ENCODE results near the gene CCDC117. TPM values are rescaled to one million over a fixed set of nuclear protein-coding genes. Genes with fewer than 3 reads are reported as not detected.

CCDC117 gene
- polyA plus RNA-seq, 1 donor from 2014 or later, result 23.1 TPM

GRCh38 chr22:28808716-28809355 is 36.3 kb downstream of the CCDC117 start:
- Histone ChIP-seq H3K4me3 (ENCODE audit: low read length) (no peak overlapping the region), H3K79me2 (replicated peaks; ENCODE audit: insufficient read depth, low read length) (no peaks in the 10 kb centered on the region), H3K9me2 (ENCODE audit: insufficient read depth, low read length) (no peaks in the 10 kb centered on the region), H3K9me3 (ENCODE audit: low read length) (no peaks in the 10 kb centered on the region), H3K36me3 (ENCODE audit: insufficient read depth, low read length) (no peaks in the 10 kb centered on the region), H3K9ac (ENCODE audit: low read length) (no peak overlapping the region), H2AFZ (ENCODE audit: low read depth, low read length) (no peak overlapping the region), H3K27ac (ENCODE audit: low read length) (no peak overlapping the region), H3F3A (ENCODE audit: insufficient read depth, low read length, poor library complexity, severe bottlenecking) (no peaks in the 10 kb centered on the region), H3K4me2 (ENCODE audit: low read length) (no peak overlapping the region), H3K27me3 (ENCODE audit: insufficient read depth, low read depth, low read length) (no peaks in the 10 kb centered on the region), H4K20me1 (ENCODE audit: insufficient read depth) (no peaks in the 10 kb centered on the region)
- TF ChIP-seq POLR2AphosphoS5 (IDR thresholded peaks at IDR 0.05) (no peak), MXI1 (conservative IDR thresholded peaks at IDR 0.05; ENCODE audit: poor library complexity, severe bottlenecking) (no peak), SMC3 (conservative IDR thresholded peaks at IDR 0.05; ENCODE audit: poor library complexity) (no peak), EP300 (conservative IDR thresholded peaks at IDR 0.05; ENCODE audit: poor library complexity, severe bottlenecking) (no peak)

DNA sequence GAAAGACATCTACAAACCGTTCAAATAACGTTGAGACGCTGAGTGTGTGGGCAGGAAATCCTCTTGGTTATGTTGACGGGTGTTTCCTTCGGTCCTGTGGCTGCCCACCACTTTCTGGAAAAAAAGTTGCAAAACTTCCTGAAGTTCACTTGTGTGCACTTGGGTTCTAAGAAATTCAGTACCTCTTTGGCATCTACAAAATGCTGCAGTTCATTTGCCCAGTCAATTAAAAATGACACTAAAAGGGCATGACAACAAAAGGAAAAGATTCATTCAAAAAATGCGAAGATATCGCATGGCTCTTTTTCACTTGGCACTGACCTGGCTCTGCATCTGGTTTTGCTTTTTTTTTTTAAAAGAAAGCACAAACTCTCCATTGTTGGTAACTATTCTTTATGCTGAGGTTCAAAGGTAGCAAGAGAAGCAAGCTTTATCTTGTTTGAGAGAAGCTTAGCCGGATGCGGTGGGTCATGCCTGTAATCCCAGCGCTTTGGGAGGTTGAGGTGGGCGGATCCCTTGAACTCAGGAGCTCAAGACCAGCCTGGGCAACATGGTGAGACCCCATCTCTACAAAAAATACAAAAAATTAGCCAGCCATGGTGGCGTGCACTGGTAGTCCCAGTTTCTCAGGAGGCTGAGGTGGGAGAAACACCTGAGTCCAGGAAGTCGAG is 38.5 kb downstream of the CCDC117 start:
- Histone ChIP-seq H3K9me3 (ENCODE audit: low read length) (no peaks in the 10 kb centered on the region), H3K4me3 (ENCODE audit: low read length) (no peak overlapping the region), H3K9ac (ENCODE audit: low read length) (no peak overlapping the region), H3K79me2 (replicated peaks; ENCODE audit: insufficient read depth, low read length) (no peaks in the 10 kb centered on the region), H4K20me1 (ENCODE audit: insufficient read depth) (no peaks in the 10 kb centered on the region), H3F3A (ENCODE audit: insufficient read depth, low read length, poor library complexity, severe bottlenecking) (no peaks in the 10 kb centered on the region), H2AFZ (ENCODE audit: low read depth, low read length) (no peak overlapping the region), H3K4me2 (ENCODE audit: low read length) (no peak overlapping the region), H3K9me2 (ENCODE audit: insufficient read depth, low read length) (no peaks in the 10 kb centered on the region), H3K36me3 (ENCODE audit: insufficient read depth, low read length) (no peaks in the 10 kb centered on the region), H3K27me3 (ENCODE audit: insufficient read depth, low read depth, low read length) (no peaks in the 10 kb centered on the region), H3K27ac (ENCODE audit: low read length) (no peak overlapping the region)
- no peak for TF ChIP-seq EP300 (conservative IDR thresholded peaks at IDR 0.05; ENCODE audit: poor library complexity, severe bottlenecking)
- no peak for TF ChIP-seq EZH2 (IDR thresholded peaks at IDR 0.05; ENCODE audit: borderline replicate concordance, insufficient read depth, low read length, poor library complexity, severe bottlenecking)
- no peak for TF ChIP-seq REST (IDR thresholded peaks at IDR 0.05; ENCODE audit: borderline replicate concordance)
- TF ChIP-seq MXI1 (conservative IDR thresholded peaks at IDR 0.05; ENCODE audit: poor library complexity, severe bottlenecking), result no peak
- no peak for TF ChIP-seq POLR2AphosphoS5 (IDR thresholded peaks at IDR 0.05)
- no peak for TF ChIP-seq TAF1 (IDR thresholded peaks at IDR 0.05; ENCODE audit: low read depth)
- TF ChIP-seq RAD21 (conservative IDR thresholded peaks at IDR 0.05), result no peak
- TF ChIP-seq, protein P1, sequence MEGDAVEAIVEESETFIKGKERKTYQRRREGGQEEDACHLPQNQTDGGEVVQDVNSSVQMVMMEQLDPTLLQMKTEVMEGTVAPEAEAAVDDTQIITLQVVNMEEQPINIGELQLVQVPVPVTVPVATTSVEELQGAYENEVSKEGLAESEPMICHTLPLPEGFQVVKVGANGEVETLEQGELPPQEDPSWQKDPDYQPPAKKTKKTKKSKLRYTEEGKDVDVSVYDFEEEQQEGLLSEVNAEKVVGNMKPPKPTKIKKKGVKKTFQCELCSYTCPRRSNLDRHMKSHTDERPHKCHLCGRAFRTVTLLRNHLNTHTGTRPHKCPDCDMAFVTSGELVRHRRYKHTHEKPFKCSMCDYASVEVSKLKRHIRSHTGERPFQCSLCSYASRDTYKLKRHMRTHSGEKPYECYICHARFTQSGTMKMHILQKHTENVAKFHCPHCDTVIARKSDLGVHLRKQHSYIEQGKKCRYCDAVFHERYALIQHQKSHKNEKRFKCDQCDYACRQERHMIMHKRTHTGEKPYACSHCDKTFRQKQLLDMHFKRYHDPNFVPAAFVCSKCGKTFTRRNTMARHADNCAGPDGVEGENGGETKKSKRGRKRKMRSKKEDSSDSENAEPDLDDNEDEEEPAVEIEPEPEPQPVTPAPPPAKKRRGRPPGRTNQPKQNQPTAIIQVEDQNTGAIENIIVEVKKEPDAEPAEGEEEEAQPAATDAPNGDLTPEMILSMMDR (IDR thresholded peaks at IDR 0.05; ENCODE audit: poor library complexity, severe bottlenecking), result no peak
- no peak for TF ChIP-seq SMC3 (conservative IDR thresholded peaks at IDR 0.05; ENCODE audit: poor library complexity)
